WTC11 (cell line): ENCODE data around the gene ISL1. TPM values are rescaled to one million over a fixed set of nuclear protein-coding genes. Genes with fewer than 3 reads are reported as not detected.
A peak's percentile ranks its signal among the peaks of the same experiment; 100 is the strongest.

ENCODE experiments used
- ATAC-seq: fragments of 200-7000 bp; cut with Tn5 transposase; 2 replicates; pipeline ENCODE4 v1.10.0; 2021; ENCODE audit warnings: mild to moderate bottlenecking, moderate library complexity
- CTCF ChIA-PET: fragments of 300-600 bp; sonication (Branson Sonifier 250); formaldehyde crosslinking; loops from one replicate; lab custom pipeline; 2021; ENCODE audit warnings: antibody characterized with exemption; lab: Charles Lee
- POLR2A ChIA-PET: fragments of 350-600 bp; sonication (Branson Sonifier 250); formaldehyde crosslinking; loops from one replicate; lab custom pipeline; 2021; ENCODE audit warnings: antibody characterized with exemption; lab: Charles Lee
- DNase-seq: peaks from one replicate; pipeline ENCODE4 v3.0.0; 2021; ENCODE audit warnings: low spot score
- H3K27ac Mint-ChIP-seq: 2 replicates; pipeline ENCODE4 v1.8.0; 2021; ENCODE audit warnings: mixed read lengths
- H3K27me3 Mint-ChIP-seq: 2 replicates; pipeline ENCODE4 v1.8.0; 2021; ENCODE audit warnings: low read depth, mild to moderate bottlenecking, moderate library complexity, mixed read lengths
- H3K36me3 Mint-ChIP-seq: 2 replicates; pipeline ENCODE4 v1.8.0; 2021; ENCODE audit warnings: mixed read lengths
- H3K4me1 Mint-ChIP-seq: 2 replicates; pipeline ENCODE4 v1.8.0; 2022; ENCODE audit warnings: mixed read lengths
- H3K4me3 Mint-ChIP-seq: 2 replicates; pipeline ENCODE4 v1.8.0; 2021; ENCODE audit warnings: mild to moderate bottlenecking, moderate library complexity, mixed read lengths
- H3K9me3 Mint-ChIP-seq: 2 replicates; pipeline ENCODE4 v1.8.0; 2021; ENCODE audit warnings: mixed read lengths
- GABPB1 ChIP-seq: sonication (generic); formaldehyde crosslinking; IDR thresholded peaks from 2 replicates; pipeline ENCODE4 v1.8.1; 2023; ENCODE audit warnings: mild to moderate bottlenecking, missing genetic modification reagents
- KAT7 ChIP-seq: sonication (generic); formaldehyde crosslinking; IDR thresholded peaks from 2 replicates; pipeline ENCODE4 v1.8.1; 2023; ENCODE audit warnings: missing genetic modification reagents, mild to moderate bottlenecking, borderline replicate concordance
- RORB ChIP-seq: fragments of 250-450 bp; sonication (Bioruptor Pico); IDR thresholded peaks from 2 replicates; pipeline ENCODE4 v1.9.0; 2021; ENCODE audit warnings: mild to moderate bottlenecking
- ZNF396 ChIP-seq: fragments of 250-450 bp; sonication (Bioruptor Pico); IDR thresholded peaks from 2 replicates; pipeline ENCODE4 v1.8.0; 2021; ENCODE audit warnings: mild to moderate bottlenecking, moderate library complexity, borderline replicate concordance
- ZNF416 ChIP-seq: fragments of 250-450 bp; sonication (Bioruptor Pico); IDR thresholded peaks from 2 replicates; pipeline ENCODE4 v1.9.0; 2021; ENCODE audit warnings: mild to moderate bottlenecking, inconsistent platforms
- ZNF671 ChIP-seq: fragments of 250-450 bp; sonication (Bioruptor Pico); IDR thresholded peaks from 2 replicates; pipeline ENCODE4 v1.8.0; 2021; ENCODE audit warnings: mild to moderate bottlenecking
- total RNA-seq: library from RNA; stranded (reverse); gene quantifications from 3 replicates; pipeline ENCODE4 v1.2.3, GENCODE V29; 2021
- TF ChIP-seq, protein P1 (sequence below): sonication (generic); formaldehyde crosslinking; IDR thresholded peaks from 2 replicates; pipeline ENCODE4 v1.8.0; 2022; ENCODE audit warnings: mild to moderate bottlenecking, missing genetic modification reagents
- TF ChIP-seq, protein P2 (sequence below): sonication (generic); formaldehyde crosslinking; IDR thresholded peaks from 2 replicates; pipeline ENCODE4 v1.8.0; 2022; ENCODE audit warnings: mild to moderate bottlenecking, missing genetic modification reagents
- TF ChIP-seq, protein P3 (sequence below): fragments of 250-450 bp; sonication (Bioruptor Pico); IDR thresholded peaks from 2 replicates; pipeline ENCODE4 v1.8.0; 2021; ENCODE audit warnings: mild to moderate bottlenecking
- TF ChIP-seq, protein P4 (sequence below): sonication (generic); formaldehyde crosslinking; IDR thresholded peaks from 2 replicates; pipeline ENCODE4 v1.8.0; 2023; ENCODE audit warnings: mild to moderate bottlenecking, missing genetic modification reagents
- TF ChIP-seq, protein P5 (sequence below): sonication (generic); formaldehyde crosslinking; IDR thresholded peaks from 2 replicates; pipeline ENCODE4 v1.8.1; 2023; ENCODE audit warnings: mild to moderate bottlenecking, missing genetic modification reagents, moderate library complexity
- TF ChIP-seq, protein P6 (sequence below): sonication (generic); formaldehyde crosslinking; IDR thresholded peaks from 2 replicates; pipeline ENCODE4 v1.8.0; 2022; ENCODE audit warnings: mild to moderate bottlenecking, missing genetic modification reagents
- TF ChIP-seq, protein P7 (sequence below): sonication (generic); formaldehyde crosslinking; IDR thresholded peaks from 2 replicates; pipeline ENCODE4 v1.8.0; 2022; ENCODE audit warnings: mild to moderate bottlenecking, missing genetic modification reagents

The ISL1 gene
- total RNA-seq, 1 experiment from 2014 or later = not detected

DNA sequence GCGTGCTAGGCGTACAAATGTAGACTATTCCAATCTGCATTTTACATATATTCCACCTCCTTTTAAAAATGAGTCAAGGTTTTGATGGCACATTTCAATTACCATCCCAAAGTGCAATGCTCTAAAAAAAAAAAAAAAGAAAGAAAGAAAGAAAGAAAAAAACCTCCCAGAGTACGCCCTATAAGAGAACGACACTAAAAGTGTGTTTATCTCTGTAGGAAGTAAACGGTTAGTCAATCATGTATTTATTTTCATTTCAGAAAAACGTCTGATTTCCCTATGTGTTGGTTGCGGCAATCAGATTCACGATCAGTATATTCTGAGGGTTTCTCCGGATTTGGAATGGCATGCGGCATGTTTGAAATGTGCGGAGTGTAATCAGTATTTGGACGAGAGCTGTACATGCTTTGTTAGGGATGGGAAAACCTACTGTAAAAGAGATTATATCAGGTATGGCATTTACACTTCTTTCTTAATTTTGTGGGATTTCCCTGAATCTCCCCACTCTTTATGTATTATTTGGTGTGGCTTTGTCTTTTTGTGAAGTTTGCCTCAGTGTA lies 1.1 kb downstream of the ISL1 start (continued):
- TF ChIP-seq, protein P1, sequence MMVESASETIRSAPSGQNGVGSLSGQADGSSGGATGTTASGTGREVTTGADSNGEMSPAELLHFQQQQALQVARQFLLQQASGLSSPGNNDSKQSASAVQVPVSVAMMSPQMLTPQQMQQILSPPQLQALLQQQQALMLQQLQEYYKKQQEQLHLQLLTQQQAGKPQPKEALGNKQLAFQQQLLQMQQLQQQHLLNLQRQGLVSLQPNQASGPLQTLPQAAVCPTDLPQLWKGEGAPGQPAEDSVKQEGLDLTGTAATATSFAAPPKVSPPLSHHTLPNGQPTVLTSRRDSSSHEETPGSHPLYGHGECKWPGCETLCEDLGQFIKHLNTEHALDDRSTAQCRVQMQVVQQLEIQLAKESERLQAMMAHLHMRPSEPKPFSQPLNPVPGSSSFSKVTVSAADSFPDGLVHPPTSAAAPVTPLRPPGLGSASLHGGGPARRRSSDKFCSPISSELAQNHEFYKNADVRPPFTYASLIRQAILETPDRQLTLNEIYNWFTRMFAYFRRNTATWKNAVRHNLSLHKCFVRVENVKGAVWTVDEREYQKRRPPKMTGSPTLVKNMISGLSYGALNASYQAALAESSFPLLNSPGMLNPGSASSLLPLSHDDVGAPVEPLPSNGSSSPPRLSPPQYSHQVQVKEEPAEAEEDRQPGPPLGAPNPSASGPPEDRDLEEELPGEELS (CRISPR knock-in tag) = no peak
- TF ChIP-seq, protein P2, sequence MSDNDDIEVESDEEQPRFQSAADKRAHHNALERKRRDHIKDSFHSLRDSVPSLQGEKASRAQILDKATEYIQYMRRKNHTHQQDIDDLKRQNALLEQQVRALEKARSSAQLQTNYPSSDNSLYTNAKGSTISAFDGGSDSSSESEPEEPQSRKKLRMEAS = no peak
- TF ChIP-seq, protein P3, sequence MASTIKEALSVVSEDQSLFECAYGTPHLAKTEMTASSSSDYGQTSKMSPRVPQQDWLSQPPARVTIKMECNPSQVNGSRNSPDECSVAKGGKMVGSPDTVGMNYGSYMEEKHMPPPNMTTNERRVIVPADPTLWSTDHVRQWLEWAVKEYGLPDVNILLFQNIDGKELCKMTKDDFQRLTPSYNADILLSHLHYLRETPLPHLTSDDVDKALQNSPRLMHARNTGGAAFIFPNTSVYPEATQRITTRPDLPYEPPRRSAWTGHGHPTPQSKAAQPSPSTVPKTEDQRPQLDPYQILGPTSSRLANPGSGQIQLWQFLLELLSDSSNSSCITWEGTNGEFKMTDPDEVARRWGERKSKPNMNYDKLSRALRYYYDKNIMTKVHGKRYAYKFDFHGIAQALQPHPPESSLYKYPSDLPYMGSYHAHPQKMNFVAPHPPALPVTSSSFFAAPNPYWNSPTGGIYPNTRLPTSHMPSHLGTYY = no peak
- TF ChIP-seq, all 79 proteins: peak for 0

DNA sequence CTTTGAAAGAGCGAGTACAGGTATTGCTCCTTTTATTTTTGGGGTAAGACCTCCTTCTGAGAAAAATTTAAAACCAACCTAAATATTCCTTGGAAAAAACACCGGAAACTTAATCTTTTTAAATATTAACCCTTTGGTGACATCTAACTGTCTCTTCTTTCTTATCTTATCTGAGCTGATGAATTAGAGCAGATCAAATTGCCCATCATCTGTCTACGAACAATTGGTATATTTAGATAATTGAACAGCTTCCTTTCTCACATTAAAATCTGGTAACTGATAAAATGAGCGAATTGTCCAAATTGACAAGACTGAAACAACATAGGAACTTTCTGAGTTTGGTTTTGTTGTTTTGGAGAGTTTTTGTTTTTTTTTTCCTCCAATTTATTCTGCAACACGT lies 2.0 kb downstream of the ISL1 start:
- DNase-seq (no peak), ATAC-seq (no peak)
- CTCF ChIA-PET = interaction anchor here (1.6 to 1.8 kb wide), 2 partner anchors 10 to 419 kb away, joined by 3 to 5 read pairs; no protein-coding TSS in a partner anchor
- no peaks in the 10 kb centered on the region for H3K9me3 Mint-ChIP-seq
- 0 out of 2 replicates have a peak overlapping the region, but pooled peaks have one; percentile 2 for H3K4me3 Mint-ChIP-seq
- POLR2A ChIA-PET = no interaction called here
- no peaks in the 10 kb centered on the region for H3K36me3 Mint-ChIP-seq
- H3K4me1 Mint-ChIP-seq = peaks cover 80% of the 10 kb centered on the region
- TF ChIP-seq ZNF416 (CRISPR knock-in tag) (no peak), RORB (CRISPR knock-in tag) (no peak), GABPB1 (CRISPR knock-in tag) (no peak), ZNF671 (CRISPR knock-in tag) (no peak), ZNF396 (CRISPR knock-in tag) (no peak)
- TF ChIP-seq, protein P4, sequence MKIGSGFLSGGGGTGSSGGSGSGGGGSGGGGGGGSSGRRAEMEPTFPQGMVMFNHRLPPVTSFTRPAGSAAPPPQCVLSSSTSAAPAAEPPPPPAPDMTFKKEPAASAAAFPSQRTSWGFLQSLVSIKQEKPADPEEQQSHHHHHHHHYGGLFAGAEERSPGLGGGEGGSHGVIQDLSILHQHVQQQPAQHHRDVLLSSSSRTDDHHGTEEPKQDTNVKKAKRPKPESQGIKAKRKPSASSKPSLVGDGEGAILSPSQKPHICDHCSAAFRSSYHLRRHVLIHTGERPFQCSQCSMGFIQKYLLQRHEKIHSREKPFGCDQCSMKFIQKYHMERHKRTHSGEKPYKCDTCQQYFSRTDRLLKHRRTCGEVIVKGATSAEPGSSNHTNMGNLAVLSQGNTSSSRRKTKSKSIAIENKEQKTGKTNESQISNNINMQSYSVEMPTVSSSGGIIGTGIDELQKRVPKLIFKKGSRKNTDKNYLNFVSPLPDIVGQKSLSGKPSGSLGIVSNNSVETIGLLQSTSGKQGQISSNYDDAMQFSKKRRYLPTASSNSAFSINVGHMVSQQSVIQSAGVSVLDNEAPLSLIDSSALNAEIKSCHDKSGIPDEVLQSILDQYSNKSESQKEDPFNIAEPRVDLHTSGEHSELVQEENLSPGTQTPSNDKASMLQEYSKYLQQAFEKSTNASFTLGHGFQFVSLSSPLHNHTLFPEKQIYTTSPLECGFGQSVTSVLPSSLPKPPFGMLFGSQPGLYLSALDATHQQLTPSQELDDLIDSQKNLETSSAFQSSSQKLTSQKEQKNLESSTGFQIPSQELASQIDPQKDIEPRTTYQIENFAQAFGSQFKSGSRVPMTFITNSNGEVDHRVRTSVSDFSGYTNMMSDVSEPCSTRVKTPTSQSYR (CRISPR knock-in tag) = no peak
- TF ChIP-seq, protein P5, sequence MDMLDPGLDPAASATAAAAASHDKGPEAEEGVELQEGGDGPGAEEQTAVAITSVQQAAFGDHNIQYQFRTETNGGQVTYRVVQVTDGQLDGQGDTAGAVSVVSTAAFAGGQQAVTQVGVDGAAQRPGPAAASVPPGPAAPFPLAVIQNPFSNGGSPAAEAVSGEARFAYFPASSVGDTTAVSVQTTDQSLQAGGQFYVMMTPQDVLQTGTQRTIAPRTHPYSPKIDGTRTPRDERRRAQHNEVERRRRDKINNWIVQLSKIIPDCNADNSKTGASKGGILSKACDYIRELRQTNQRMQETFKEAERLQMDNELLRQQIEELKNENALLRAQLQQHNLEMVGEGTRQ (CRISPR knock-in tag) = no peak
- no peak overlapping the region for H3K27ac Mint-ChIP-seq
- H3K27me3 Mint-ChIP-seq = peaks cover 100% of the 10 kb centered on the region

DNA sequence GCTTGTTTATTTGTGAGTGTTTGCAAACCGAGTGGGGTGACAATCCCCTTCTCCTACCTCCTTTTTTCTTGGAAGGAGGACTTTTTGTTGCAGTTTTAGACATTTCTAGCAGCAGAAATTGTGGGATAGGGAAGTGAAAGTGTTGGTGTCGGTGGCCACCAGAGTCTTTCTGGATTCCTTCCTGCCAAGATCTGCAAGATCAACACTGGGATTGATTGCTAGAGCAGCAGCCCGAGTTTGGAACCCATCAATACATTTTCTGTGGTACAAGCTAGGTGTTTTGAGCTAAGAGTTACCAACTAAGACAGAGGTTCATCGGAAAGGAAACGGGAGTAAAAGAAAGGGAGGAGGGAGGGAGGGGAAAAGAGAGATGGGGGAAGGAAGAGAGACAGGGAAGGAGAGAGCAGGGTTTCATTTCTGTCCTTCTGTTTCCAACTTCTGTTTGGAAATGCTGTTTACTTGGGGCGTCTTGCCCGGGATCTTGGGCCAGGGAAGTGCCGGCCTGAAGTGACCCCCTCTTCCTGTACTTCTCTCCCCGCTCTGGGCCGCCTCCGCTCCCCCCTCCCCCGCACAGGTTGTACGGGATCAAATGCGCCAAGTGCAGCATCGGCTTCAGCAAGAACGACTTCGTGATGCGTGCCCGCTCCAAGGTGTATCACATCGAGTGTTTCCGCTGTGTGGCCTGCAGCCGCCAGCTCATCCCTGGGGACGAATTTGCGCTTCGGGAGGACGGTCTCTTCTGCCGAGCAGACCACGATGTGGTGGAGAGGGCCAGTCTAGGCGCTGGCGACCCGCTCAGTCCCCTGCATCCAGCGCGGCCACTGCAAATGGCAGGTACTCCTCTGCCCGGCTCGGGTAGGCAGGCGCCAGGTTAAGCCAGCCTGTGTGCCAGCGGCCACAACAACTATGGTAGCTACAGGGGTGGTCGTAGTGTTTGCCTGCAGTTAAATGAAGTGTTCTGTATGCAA lies 4.0 kb downstream of the ISL1 start:
- H3K27me3 Mint-ChIP-seq = peaks cover 100% of the 10 kb centered on the region
- H3K9me3 Mint-ChIP-seq = no peaks in the 10 kb centered on the region
- ChIA-PET POLR2A (no interaction called here), CTCF (interaction anchor here (0.5 to 1.2 kb wide), 5 partner anchors 12 to 744 kb away, joined by 3 to 4 read pairs (median 3); no protein-coding TSS in a partner anchor)
- DNase-seq (peak; percentile 63), ATAC-seq (peak; percentile 2; the same call in 1 of the 2 replicates)
- H3K27ac Mint-ChIP-seq = no peak overlapping the region
- H3K36me3 Mint-ChIP-seq = no peaks in the 10 kb centered on the region
- H3K4me3 Mint-ChIP-seq = peak overlapping the region; percentile 85
- peaks cover 75% of the 10 kb centered on the region for H3K4me1 Mint-ChIP-seq
- TF ChIP-seq, protein P6, sequence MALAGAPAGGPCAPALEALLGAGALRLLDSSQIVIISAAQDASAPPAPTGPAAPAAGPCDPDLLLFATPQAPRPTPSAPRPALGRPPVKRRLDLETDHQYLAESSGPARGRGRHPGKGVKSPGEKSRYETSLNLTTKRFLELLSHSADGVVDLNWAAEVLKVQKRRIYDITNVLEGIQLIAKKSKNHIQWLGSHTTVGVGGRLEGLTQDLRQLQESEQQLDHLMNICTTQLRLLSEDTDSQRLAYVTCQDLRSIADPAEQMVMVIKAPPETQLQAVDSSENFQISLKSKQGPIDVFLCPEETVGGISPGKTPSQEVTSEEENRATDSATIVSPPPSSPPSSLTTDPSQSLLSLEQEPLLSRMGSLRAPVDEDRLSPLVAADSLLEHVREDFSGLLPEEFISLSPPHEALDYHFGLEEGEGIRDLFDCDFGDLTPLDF (CRISPR knock-in tag) = no peak
- TF ChIP-seq, protein P7, sequence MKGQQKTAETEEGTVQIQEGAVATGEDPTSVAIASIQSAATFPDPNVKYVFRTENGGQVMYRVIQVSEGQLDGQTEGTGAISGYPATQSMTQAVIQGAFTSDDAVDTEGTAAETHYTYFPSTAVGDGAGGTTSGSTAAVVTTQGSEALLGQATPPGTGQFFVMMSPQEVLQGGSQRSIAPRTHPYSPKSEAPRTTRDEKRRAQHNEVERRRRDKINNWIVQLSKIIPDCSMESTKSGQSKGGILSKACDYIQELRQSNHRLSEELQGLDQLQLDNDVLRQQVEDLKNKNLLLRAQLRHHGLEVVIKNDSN (CRISPR knock-in tag) = 0 out of 2 replicates have a peak, but pooled peaks have one; percentile 16
- TF ChIP-seq KAT7 (CRISPR knock-in tag) = 0 out of 2 replicates have a peak, but pooled peaks have one; percentile 17
